GM19238 (cell line): ENCODE results near the gene C3orf49.

ENCODE experiments used
- DNase-seq: peaks from one replicate; pipeline ENCODE4 v3.0.0; 2011; ENCODE audit warnings: low spot score; ENCODE audit not compliant: insufficient read length

The C3orf49 gene, protein sequence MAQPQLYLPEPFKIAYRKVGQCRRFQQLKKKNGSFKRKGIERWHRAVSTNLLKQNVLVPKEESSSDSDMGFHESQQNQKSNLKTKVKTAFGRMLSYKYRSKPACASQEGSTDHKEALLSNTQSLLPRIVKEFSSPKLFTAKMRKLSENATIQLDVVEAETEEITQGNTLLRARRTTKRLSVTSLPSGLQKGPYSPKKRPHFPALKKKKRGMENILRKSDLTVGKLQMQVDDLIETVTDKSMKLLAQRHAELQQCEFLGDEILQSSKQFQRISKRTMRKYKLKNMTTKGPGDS

DNA sequence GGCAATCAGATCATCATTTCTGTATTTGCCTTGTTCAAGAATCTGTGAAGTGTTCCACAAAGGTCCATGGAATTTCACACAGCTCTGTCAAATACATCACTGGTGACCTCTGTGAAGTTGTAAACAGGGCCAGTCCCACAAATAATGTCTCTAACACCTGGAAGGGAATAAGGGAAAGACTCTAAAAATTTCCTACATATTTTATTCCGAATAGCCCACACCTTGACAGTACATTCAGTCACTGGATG lies at the start of gene C3orf49:
Gene C3orf49 (plus strand): TSS at position 149 of the 248 bp plus-strand sequence. CDS start 173 bp downstream, outside the sequence.
- no peak for DNase-seq

DNA sequence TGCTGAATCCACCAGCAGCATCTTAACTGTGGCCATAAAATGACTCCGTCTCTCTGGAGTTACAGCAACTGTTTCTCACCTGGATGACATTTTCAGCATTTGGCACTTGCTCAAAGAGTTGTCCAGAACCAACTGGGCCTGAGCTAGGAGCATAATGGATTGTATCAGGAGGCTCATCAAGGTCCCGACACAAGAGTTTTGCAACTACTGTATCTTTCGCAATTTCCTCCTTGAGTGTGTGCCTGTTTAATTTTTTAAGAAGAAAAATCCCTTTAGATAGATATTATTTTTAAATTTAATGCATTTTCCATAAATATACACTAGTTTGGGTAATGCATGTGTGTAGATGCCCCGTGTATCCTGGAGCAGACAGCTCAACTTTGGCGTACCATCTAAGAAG lies 44.3 kb upstream of the C3orf49 start:
- no peak for DNase-seq

DNA sequence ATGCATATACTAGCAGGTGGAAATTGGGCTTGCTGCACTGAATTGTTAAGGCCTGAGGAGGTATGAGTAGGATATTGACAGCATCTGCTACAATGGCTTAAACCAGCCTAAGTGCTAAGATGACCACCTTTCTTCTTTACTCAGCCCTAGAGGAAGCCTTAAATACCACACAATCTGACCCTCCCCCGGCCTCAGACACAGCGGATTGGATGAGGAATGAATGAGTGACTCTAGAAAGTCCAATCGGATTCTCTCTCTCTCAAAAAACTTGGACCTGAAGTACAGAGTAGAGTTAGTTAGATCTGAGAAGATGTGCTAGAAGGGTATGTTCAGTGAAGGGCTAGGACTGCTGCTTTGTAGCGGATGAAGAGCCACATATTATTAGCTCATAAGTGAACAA lies 39.9 kb upstream of the C3orf49 start:
- DNase-seq, result no peak

DNA sequence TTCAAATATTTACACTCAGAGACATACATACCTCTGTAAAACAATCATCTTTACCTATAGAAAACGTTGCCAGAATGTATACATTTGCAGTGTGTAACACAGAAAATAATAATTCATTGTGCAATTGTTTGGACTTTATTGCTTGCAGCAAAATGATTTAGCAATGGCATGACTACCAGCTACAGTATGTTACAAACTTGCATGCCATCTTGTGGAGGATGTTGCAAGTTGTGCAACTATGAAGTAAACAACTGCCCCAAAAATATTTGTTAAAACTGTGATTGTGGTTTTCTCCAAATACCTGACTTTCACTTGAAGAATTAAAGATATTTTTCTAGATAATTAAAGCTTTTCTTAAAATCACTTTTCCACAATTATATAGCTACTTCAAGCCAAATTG lies 27.1 kb upstream of the C3orf49 start:
- no peak for DNase-seq

DNA sequence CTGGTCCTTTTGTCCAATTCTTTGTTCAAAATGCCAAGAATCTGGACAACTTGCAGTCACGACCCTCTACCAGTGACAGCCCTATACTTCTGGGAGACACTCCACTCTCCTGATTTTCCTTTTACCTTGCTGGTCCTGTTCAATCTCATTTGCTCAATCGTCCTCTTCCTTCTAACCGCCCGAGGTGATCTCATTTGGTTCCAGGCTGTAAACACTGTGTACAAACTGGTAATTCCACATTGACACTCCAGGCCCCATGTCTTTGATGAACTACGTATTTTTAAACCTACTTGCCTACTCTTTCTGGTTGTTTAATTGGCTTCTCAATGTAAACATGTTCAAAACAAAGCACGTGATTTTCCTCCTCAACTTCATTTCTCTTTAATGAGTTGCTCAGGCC lies 23.7 kb upstream of the C3orf49 start:
- DNase-seq, result no peak

DNA sequence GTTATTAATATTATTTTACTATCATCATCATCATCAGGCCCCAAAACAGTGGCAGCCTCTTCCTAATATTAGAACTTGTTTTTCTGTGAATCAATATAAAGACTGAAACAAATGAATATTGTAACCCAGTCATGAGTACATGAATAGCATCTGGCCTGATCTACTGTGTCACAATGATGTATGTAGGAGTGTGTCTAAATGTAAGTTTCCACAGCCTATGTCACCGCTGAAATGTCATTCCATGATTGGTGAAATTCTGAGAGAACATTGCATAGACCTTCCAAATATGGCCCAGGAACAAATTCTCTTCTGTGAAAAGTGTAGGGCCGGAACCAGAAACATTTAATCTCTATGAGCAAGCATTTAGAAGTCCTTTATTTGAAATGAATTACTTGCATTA lies 20.6 kb upstream of the C3orf49 start:
- DNase-seq, result no peak

DNA sequence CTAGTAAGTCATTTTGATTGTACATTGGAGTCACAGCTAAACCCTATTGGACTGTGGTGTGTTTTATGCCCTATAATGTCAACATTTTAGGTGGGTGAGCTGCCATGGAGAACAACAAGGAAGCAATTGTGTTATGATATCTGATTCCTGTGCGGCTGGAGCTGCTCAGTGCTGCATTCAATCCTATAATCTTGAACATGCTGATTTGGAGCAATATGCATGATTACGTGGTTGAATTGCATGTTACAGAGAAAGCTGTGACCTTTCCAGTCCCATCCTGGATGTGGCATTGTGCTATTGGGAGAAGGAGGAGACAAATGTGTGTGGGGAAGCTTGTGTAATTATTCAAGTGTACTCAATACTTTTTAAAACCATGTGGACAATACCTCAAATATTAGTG lies 20.1 kb upstream of the C3orf49 start:
- DNase-seq, result no peak

DNA sequence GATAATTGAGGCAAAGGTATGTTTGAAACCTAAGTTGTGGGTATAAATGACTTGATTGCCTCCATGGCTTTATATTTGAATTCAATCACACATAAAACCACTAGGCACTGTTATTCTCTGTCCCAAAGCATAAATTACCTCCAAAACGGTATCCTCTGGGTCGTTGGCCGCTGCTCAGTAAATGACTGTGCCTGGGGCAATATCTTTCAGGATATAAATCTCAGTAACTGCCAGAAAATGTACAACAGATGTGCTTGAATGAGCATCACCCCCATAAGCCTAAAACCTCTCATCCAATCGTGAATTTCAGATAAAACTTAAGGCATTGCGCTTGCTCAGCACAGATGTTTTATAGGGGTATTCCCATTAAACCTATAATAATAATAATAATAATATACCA lies 19.0 kb upstream of the C3orf49 start:
- no peak for DNase-seq

DNA sequence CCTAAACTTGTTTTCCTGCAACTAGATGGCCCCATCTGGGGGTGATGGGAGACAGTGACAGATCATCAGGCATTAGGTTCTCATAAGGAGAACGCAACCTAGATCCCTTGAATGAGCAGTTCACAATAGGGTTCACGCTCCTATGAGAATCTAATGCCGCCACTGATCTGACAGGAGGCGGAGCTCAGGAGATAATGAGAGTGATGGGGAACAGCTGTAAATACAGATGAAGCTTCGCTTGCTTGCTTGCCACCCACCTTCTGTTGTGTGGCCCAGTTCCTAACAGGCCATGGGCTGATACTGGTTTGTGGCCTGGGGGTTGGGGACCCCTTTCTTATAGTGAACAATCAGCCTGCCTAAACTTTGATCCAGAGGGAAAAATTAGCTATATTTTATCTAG lies 15.2 kb upstream of the C3orf49 start:
- DNase-seq, result no peak

DNA sequence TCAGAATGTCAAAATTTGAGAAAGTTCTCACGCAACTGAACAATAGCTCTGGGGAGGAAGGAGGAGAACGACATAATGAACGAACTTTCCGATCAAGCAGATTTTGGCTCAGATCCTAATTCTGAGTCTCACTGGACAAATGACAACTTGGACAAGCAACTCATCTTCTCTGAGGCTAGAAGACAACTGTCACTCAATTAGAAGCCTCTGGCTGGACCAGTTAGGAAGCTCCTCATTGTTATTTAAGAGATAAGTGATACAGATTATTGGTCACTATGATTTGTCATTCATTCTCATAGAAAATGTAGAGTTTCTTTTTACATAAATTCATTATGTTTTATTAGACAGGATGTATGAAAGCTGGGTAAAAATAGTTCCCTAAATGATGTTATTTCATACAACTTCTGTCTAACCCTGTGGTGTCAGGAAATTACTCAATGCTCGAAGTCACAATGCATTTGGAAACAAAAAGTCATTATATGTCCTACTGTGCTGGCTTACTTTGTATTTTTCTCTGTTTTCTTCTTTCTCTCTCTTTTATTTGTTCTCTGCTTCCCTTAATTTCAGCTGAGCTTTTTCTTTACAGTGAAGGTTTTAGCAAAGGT lies 11.0 kb upstream of the C3orf49 start:
- no peak for DNase-seq

DNA sequence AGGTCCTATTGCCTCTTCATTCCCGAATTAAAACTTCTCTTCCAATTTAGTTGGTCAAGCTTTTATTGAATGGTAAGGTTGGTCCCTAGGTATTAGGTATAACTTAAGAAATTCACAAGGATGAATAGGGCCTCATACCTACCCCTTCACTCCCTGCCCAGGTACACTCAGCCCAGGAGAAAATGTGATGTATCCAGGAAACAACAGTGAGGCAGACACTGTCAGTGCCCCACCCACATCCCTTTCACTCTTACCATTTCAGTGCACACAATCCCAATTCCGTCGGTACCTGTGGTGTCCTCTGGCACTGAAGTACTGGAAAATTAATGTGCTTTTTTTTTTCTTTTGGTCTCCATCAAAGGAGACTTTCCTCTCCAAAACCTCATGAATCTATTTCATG lies 10.5 kb upstream of the C3orf49 start:
- DNase-seq, result no peak

DNA sequence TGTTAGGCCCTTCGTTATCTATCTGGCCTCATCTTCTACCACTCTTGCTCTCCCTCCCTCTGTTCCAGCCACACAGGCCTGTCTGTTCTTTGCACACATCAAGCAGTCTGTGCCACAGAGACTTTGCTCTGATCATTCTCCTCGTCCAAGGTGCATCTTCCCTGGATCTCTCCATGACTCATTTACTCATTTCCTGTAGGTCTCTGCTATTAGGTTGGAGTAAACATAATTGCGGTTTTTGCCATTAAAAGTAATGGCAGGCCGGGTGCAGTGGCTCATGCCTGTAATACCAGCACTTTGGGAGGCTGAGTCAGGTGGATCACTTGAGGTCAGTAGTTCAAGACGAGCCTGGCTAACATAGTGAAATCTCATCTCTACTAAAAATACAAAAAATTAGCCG lies 9.5 kb upstream of the C3orf49 start:
- DNase-seq, result no peak

DNA sequence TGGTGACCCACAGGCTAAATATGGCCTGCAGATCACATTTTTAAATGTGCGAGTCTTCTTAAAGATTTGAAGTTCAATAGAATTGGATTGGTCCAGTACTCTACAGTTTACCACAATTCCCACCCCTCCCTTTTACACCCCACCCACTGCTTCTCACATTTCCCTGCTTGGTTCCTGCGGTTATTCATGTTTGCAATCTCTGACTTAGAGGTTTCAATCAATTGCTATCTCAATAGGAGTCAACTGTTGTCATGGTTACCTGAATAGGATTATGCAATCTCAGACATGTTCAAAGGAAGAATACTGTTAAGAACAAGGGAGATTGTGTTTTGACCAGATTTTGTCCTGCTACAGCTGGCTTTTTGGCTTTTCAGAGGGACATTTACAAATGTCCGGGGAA lies 4.9 kb upstream of the C3orf49 start:
- DNase-seq, result no peak

DNA sequence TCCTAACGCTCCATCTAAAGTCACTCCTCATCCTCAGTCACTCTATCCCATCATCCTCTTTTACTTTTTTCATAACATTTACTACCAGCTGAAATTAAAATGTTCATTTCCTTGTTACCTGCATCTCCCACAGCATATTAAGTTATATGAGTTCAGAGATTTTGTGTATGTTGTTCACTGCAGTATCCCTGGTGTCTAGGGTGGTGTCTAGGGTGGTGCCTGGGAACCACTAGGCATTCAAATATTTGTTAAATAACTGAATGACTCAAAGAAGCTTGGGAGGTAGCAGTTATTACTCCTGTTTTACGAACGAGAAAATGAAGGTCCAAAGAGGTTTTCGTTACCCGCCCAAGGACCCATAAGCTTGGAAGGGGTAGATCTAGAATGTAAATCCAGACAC lies 1.9 kb upstream of the C3orf49 start:
- no peak for DNase-seq

DNA sequence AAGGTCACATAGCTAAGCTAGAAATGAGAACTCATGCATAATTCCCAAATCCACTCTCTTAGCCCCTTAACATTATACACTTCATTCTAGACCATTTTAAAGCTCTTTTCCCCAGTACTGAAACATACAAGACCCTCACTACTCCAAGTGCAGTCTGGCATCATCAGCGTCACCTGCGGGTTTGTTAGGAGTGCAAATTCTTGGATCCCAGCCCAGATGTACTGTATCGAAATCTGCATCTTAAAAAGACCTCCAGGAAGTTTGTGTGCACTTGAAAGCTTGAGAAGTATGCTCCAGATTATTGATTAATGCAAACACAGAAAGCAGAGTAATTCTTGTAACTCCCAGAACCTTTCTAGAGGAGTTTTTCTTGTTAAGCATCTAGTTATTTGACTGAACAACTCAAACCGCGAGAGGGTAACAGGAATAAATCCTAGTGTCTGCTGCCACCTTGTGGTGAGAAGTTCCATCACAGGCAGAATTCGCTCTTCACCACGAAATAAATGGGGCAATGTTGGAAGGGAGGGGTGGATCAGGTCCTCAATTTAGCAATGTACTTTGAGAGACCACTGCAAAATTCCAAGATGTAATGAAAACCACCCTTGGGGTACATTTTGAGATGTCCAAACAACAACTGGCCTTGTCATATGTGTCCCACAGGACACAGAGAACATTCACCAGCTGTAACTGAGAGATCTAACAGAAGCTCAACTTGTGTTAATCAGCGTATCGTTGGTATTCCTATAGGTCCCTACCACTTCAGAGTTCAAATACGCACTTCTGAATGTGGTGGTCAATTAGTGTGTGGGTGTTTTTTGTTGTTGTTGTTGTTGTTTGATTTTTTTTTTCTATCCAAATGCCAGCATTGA lies 583 bp upstream of the C3orf49 start:
- DNase-seq, result peak; percentile 21

DNA sequence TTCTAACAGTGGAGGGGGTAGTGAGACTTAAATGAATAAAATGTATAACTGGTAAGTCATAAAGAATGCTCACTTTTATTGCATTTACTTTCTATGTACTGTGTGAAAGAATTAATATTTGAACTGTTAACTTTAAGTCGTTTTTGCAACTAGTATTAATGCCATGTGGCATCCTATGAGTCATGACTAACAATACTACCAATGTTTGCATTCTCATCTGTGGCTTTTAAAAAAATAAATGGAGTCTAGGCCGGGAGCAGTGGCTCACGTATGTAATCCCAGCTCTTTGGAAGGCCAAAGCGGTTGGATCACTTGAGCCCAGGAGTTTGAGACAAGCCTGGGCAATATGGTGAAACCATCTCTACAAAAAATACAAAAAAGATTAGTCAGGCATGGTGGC lies 5.2 kb downstream of the C3orf49 start:
- DNase-seq, result no peak

DNA sequence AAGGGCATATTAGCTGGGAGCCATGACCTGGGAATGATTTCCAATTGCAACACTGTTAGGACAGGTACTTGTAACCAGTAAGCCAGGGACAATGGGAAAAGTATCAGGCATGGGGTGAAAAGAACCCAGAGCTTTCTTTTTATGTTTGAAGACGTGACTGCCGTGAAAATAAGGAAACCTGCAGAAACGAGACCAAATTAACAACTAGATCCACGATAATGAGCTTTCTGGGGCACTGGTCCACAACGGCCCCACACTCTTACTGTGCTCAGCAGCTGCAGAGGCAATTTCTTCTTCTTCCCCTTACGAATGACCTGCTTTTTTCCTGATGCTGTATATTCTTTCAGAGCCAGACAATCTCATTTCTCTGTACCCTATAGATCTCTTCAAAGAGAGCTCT lies 11.4 kb downstream of the C3orf49 start:
- no peak for DNase-seq

DNA sequence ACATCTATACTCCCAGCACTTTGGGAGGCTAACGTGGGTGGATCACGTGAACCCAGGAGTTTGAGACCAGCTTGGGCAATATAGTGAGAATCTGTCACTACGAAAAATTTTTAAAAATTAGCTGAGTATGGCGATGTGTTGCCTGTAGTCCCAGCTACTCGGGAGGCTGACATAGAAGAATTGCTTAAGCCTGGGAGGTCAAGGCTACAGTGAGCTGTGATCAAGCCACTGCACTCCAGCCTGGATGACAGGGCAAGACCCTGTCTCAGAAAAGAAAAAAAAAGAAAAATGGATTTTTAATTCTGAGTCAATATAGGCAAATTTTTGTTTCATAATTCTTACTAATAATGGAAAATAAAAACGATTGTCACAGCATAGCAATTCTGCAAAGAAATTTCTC lies 13.3 kb downstream of the C3orf49 start:
- DNase-seq, result no peak

DNA sequence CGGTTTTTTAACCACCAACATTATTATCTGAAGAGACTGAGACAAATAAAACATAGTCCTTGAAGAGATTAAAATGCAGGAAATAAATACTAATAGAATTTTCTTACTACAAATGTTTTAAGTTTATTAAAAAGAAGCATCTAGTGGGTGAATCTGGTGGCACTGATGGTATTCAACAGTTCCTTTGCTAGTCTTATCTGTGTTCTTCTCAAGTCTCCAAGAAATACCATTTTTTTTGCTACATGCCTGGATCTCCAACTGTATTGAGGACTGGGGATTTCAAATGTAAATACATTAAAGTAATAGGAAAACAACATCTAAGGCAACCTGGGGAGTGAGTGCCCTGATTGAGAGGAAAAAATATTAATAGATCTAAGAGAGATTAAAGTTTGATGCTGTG lies 22.6 kb downstream of the C3orf49 start:
- no peak for DNase-seq

DNA sequence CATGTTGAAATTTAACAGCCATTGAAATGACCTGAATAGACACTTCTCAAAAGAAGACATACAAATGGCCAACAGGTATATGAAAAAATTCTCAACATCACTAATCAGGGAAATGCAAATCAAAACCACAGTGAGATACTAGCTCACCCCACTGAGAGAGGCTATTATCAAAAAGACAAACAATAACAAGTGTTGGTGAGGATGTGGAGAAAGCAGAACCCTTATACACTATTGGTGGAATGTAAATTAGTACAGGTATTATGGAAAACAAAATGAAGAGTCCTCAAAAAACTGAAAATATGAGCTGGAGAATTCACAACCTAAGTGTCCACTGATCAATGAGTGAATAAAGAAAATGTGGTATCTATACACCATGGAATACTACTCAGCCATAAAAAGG lies 23.0 kb downstream of the C3orf49 start:
- no peak for DNase-seq

DNA sequence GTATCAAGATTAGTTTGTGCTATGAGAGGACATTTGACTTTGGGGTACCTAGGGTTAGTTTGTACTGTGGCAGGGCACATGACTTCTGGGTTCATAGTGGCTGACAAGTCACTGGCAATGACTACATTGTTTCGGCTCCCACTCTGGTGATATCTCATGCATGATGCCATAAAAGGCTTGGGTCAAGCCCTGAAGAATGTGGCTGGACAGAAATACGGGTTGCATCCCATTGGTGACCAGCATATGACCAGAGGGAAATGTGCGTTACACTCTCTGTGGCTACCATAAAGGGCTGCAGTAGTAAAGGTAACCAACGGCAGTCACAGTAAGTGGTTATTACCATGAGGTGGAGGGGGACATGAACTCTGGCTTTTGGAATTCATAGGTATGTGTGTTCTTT lies 26.1 kb downstream of the C3orf49 start:
- no peak for DNase-seq

DNA sequence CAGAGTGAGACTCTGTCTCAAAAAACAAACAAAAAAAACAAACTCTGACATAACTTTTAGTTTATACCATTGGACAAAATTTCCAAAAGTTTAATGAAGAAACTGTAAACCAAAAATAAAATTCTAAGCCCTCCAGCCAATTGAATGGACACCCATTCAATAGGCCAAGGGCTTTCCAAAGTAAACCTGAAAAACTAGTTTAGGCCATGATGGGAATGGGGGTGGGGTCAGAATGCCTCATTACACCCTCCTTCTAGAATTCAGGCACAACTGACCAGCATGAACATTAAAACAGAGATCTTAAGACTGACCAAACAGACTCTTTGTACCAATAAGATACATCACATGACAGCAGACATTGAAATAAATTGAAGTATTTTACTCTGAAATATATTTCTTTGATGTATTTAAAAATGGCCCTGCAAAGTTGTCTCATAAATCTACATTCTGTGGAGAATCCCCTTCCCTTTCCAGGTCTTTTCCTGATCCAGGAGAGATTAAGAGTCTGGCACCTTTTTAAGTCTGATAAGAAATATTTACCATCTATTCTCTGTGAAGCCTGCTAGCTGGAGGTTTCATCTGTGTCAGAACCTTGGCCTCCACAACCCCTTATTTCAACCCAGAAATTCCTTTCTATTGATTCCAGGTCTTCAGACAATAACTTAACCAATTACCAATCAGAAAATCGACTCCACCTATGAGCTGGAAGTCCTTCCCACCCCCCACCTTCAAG lies 28.8 kb downstream of the C3orf49 start:
- DNase-seq, result no peak
